ENCODE data around the gene SLC1A5.

The SLC1A5 gene

GRCh38 chr19:46755853-46756543, 32.4 kb downstream of the SLC1A5 start:
- Histone ChIP-seq H3K4me2 (no peak overlapping the region), H3K27ac (no peak overlapping the region), H2AFZ (ENCODE audit: low read depth) (no peak overlapping the region), H3K36me3 (ENCODE audit: insufficient read depth) (no peaks in the 10 kb centered on the region), H3K4me3 (IDR thresholded peaks at IDR 0.05; ENCODE audit: insufficient read depth, low read depth, low read length) (no peak overlapping the region), H4K20me1 (ENCODE audit: insufficient read depth) (no peaks in the 10 kb centered on the region), H3K9ac (no peak overlapping the region), H3K4me1 (ENCODE audit: low read depth, poor library complexity, severe bottlenecking) (peaks cover 13% of the 10 kb centered on the region), H3K27me3 (ENCODE audit: insufficient read depth, low read depth) (no peaks in the 10 kb centered on the region), H3K79me2 (ENCODE audit: insufficient read depth, low read depth) (no peaks in the 10 kb centered on the region)
- TF ChIP-seq CTCF (conservative IDR thresholded peaks at IDR 0.05; ENCODE audit: low read depth, low read length), result no peak

GRCh38 chr19:46755077-46755852, 33.1 kb downstream of the SLC1A5 start:
- no peak overlapping the region for H3K4me3 ChIP-seq (IDR thresholded peaks at IDR 0.05; ENCODE audit: insufficient read depth, low read depth, low read length)
- no peak overlapping the region for H3K9ac ChIP-seq
- no peak for TF ChIP-seq CTCF (conservative IDR thresholded peaks at IDR 0.05; ENCODE audit: low read depth, low read length)
- H3K4me1 ChIP-seq (ENCODE audit: low read depth, poor library complexity, severe bottlenecking), result peaks cover 13% of the 10 kb centered on the region
- no peaks in the 10 kb centered on the region for H4K20me1 ChIP-seq (ENCODE audit: insufficient read depth)
- H3K27ac ChIP-seq, result no peak overlapping the region
- no peaks in the 10 kb centered on the region for H3K36me3 ChIP-seq (ENCODE audit: insufficient read depth)
- H3K4me2 ChIP-seq, result no peak overlapping the region
- H2AFZ ChIP-seq (ENCODE audit: low read depth), result no peak overlapping the region
- no peaks in the 10 kb centered on the region for H3K79me2 ChIP-seq (ENCODE audit: insufficient read depth, low read depth)
- no peaks in the 10 kb centered on the region for H3K27me3 ChIP-seq (ENCODE audit: insufficient read depth, low read depth)

- Histone ChIP-seq H4K20me1 (ENCODE audit: insufficient read depth) (no peaks in the 10 kb centered on the region), H3K79me2 (ENCODE audit: insufficient read depth, low read depth) (no peaks in the 10 kb centered on the region), H3K9ac (no peak overlapping the region), H3K27me3 (ENCODE audit: insufficient read depth, low read depth) (no peaks in the 10 kb centered on the region), H2AFZ (ENCODE audit: low read depth) (no peak overlapping the region), H3K4me1 (ENCODE audit: low read depth, poor library complexity, severe bottlenecking) (peaks cover 13% of the 10 kb centered on the region), H3K36me3 (ENCODE audit: insufficient read depth) (no peaks in the 10 kb centered on the region), H3K4me3 (IDR thresholded peaks at IDR 0.05; ENCODE audit: insufficient read depth, low read depth, low read length) (no peak overlapping the region), H3K27ac (no peak overlapping the region), H3K4me2 (peak overlapping the region; percentile 26; the same call in 1 of the 2 replicates)
- peak; percentile 66 for TF ChIP-seq CTCF (conservative IDR thresholded peaks at IDR 0.05; ENCODE audit: low read depth, low read length)
Measured at GRCh38 chr19:46753420-46754155, 34.8 kb downstream of the SLC1A5 start.

GRCh38 chr19:46748325-46749109, 39.9 kb downstream of the SLC1A5 start:
- peak; percentile 89 for TF ChIP-seq CTCF (conservative IDR thresholded peaks at IDR 0.05; ENCODE audit: low read depth, low read length)
- H4K20me1 ChIP-seq (ENCODE audit: insufficient read depth), result peaks cover 6% of the 10 kb centered on the region

More at GRCh38 chr19:46748325-46749109, 39.9 kb downstream of the SLC1A5 start:
- Histone ChIP-seq H3K9ac (no peak overlapping the region), H3K4me1 (ENCODE audit: low read depth, poor library complexity, severe bottlenecking) (peaks cover 30% of the 10 kb centered on the region), H3K4me2 (no peak overlapping the region), H3K27me3 (ENCODE audit: insufficient read depth, low read depth) (no peaks in the 10 kb centered on the region), H2AFZ (ENCODE audit: low read depth) (no peak overlapping the region), H3K27ac (no peak overlapping the region), H3K4me3 (IDR thresholded peaks at IDR 0.05; ENCODE audit: insufficient read depth, low read depth, low read length) (no peak overlapping the region), H3K79me2 (ENCODE audit: insufficient read depth, low read depth) (peaks cover 28% of the 10 kb centered on the region), H3K36me3 (ENCODE audit: insufficient read depth) (no peaks in the 10 kb centered on the region)
